ENCODE data around the gene KLK6.

Gene KLK6

GRCh38 chr19:50910722-50911121 is 58.7 kb downstream of the KLK6 start:
- no peak for DNase-seq (ENCODE audit: low spot score)

GRCh38 chr19:50909240-50910070 is 59.9 kb downstream of the KLK6 start:
- peak; percentile 19 for DNase-seq (ENCODE audit: low spot score)
